SW480 (cell line): ENCODE data around the gene RHEB.

ENCODE experiments used
- DNase-seq: peaks from one replicate; pipeline ENCODE4 v3.0.0-alpha.2; 2016; ENCODE audit warnings: low spot score

The RHEB gene

DNA sequence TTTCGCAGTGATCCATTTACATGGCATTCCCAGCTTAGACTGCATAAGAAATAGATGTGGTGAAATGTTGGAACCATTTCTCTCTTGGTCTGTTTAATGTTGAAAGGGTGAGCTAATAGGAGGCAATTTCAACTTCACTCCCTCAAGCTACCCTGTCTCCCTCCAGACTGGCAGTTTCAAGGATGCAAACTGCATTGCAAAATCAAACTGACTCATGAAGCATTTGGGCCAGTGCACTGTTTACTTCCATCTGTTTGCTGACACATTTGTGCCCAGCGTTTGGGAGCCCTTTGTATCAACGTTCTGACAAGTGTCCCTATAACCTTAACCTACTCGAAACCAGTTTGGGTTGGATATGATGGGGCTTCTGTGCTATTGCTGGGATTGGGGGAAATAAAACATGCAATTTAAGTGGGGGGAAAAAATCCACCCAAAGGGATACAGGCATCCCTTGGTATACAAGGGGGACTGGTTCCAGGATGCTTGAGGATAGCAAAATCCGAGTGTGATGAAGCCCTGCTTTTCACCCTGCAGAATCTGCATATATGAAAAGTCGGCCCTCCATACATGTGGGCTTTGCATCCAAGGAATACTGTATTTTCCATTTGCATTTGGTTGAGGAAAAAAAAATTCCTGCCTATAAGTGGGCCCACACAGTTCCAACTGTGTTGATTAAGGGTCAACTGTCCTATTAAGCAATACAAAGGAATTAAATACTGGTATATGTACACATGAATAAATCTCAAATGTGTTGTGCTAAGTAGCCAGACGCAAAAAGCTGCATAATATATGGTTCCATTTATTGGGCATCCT lies 15.6 kb downstream of the RHEB start:
- DNase-seq, result no peak

DNA sequence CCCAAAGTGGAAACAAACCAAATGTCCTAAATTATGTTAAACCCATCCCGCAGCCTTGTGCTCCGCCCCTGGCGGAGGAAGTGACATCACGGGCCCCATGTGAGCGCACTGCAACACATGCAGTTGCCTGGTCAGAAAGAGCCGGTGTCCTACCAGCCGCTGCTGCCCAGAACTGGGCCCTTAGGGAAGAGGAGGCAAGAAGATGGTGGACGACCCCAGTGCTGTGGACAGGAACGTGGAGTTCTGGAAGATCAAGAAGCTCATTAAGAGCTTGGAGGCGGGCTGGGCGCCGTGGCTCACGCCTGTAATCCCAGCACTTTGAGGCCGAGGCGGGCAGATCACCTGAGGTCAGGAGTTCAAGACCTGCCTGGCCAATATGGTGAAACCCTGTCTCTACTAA lies 18.0 kb downstream of the RHEB start:
- DNase-seq, result no peak

DNA sequence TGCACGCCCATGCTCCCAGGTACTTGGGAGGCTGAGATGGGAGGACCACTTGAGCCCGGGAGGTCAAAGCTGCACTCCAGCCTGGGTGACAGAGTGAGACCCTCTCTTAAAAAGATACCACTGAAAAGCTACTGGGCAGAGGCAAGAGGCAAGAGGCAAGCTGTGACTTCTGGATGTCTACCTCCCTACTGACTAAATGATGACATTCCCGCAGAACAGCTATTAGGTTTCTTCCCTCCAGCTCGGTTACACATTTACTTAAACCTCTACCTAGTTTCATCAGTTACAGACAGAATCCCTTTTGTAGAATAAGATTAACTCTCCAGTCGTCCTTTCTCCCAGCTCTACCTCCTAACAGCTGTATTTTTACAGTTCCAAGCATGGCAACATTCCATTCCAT lies 21.2 kb downstream of the RHEB start:
- DNase-seq, result no peak

DNA sequence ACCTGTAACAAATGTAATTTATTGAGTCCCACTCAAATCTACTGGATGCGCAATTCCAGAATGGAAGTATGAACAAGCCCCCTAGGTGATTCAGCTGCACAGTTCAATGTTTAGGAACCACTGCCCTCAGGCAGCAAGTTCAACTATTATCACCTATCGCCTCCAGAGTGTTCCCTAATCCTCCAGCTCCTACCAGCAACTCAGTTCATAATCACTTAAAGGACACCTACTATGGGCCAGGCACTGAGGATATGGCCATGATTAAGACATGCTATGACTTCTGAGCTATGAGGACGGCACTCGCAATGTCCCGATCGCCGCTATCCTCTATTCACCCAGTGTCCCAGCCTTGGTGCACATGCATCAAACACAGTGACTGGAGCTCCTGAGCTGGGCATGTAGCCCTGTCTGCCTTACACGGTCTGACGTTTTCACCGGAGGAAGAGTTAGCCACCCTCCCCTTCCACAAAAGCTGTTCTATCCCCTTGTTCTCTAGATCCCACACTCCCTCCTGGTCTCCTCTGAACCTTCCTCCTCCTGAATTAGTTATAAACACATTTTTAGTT lies 22.3 kb downstream of the RHEB start:
- no peak for DNase-seq

DNA sequence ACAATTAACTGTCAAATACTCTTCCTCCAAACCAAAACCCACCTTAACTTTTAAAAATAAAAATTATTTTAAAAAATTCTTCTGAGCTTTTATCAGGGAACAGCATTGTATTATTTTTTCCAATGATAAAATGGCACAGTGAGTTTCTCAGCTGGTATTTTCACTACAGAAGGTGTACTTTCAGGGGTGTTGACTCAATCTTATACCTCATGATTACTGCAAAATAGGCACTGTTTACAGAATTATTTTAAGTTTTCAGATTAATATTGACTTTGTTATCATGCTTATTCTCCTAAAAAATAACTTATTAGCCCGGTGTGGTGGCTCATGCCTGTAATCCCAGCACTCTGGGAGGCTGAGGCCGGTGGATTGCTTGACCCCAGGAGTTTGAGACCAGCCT lies 24.3 kb downstream of the RHEB start:
- no peak for DNase-seq

DNA sequence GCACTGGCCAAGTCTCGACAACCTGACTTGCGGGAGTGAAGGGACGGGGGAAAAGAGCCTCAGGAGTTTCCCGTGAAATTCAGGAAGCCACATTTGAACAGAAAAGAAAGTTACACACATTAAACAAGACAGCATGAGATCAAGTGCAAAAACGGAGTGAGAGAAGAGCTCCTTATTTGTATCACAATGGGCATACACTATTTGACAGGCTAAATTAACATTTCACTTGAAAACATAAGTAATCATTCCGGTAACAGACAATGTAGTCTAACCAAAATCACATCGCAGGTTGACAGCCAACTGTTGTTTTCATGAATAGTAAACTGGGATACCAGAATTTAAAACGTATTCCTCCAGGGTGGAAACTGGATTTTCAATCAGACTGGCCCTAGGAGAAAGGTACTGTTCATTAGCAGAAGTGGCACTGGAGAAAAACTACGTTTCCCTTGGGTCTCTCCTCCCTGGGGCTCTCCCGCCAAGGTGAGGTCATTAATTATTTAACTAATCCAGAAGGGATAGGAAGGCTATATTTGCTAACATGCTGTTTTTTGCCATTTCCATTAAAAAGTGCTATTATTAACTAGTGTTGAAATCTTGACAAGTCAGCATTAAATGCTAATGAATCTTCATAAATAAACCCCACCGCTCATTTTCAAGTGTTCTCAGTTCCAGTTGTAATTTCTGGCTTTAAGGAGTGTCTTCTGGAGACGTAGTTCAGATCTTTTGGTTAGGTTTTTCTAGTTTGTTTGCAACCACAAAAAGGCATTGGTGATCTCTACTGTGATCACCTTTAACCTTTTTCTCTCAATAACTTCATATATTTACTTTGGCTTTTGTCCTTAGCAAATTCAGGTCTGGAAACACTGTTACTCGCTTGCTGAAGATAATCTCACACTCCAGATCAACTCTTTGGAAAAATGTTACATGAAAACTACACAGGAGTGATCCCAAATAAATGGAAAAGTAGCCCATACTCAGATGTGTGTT lies 25.1 kb downstream of the RHEB start:
- no peak for DNase-seq

DNA sequence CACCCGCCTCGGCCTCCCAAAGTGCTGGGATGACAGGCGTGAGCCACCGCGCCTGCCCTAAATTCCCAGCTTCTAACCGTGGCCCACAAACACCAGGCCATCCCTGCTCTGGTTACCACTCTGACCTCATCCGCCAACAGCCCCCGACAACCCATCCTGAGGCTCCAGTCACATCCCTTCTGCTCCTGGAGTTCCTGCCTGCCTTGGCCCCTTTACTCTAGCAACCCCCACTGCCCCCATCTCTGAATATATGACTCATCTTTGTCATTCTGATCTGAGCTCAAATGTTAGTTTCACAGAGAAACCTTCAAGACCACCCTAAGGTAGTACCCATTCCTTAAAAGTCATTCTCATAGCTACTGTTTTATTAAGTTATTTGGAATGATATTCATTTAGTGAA lies 26.6 kb downstream of the RHEB start:
- no peak for DNase-seq

DNA sequence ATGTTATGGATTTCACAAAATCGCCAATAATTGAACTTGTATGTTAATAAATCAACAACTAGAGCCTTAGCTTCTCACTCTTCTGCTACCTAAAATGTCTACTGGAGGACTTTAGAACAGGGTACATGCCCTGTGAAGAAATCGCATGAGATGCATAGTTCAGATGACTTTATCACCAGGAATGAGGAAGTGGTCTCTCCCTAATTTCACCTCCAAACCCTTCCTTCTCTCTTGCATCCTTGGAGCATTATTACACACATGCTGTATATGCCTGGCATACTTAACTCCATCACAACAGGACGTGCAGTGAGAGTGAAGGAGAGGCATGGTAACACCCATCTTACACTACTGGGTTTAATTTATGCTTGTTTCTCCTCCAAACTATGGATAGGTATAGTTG lies 27.8 kb downstream of the RHEB start:
- DNase-seq, result peak; percentile 85

DNA sequence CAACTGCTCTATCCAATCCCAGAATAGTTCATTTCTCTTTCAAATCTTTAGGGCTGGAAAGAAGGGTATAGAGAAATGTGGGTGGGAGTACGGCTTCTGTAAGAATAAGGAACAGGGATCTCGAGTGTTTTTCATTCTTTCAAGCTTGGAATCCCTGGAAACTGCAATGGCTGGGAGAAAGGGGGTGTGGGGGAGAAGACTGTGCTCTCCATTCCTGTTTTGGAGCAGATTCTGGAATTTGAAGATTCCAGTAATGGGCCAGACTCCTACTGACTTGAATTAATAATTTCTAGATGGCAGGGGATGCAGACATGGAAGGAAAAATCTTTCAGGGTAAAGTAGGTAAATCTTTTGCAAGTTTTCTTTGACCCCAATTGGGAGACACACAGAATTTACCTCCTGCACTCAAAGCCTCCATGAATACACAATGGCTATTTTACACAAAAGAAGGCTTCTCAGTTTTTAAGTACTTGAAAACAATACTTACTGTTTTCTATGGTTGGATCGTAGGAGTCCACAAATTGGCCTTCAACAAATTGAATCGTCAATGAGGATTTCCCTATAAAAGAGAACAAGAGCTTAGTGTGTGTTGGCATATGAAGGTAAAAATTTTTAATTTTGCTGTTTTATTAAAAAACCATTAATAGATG lies 29.1 kb downstream of the RHEB start:
- no peak for DNase-seq

DNA sequence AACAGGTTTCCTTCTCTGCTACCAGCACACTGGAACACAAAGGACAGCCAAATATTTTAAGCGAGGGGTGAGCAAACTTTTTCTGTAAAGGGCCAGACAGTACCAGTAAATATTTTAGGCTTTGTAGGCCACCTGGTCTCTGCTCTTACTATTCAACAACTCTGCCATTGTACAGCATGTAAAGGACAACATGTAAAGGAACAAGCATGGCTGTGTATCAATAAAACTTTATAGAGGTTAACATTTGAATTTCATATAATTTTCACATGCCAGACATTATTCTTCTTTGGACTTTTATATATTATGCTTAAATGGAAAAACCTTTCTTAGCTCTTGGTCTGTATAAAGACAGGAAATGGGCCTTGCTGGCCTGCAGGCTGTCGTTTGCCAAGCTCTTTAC lies 30.2 kb downstream of the RHEB start:
- no peak for DNase-seq

DNA sequence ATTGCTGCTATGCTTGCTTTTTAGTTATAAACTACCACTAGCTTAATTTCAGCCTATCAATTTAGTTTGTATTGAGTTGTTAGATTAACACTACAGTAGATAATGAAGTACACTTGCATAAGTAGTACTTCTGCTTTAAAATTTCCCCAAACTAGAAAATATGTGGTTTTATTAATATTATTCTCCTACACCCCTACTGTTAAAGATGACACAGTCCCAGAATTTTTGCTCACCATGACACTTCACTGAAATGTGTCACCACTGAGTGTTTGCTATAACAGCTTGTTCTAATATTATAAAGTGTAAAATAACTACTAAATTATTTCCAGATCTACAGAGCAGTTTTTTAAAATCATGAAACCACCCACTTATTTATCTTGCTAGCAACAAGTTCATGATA lies 31.6 kb downstream of the RHEB start:
- no peak for DNase-seq

DNA sequence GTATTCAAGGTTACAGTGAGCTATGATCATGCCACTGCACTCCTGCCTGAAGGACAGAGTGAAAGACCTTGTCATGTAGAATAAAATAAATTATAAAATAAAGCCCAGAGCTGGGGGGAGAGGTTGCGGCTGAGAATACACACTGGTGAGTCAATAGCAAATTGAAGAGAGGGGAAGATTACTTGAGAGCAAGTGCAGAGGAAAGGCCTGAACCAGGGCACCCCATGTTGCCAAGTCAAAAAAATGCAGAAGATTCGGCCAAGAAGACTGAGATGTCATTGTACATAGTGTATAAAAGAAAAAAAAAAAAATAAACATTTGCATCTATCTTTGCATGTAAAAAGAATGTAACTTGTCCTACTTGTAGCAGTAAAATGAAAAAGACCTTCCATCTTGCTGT lies 32.5 kb downstream of the RHEB start:
- no peak for DNase-seq

DNA sequence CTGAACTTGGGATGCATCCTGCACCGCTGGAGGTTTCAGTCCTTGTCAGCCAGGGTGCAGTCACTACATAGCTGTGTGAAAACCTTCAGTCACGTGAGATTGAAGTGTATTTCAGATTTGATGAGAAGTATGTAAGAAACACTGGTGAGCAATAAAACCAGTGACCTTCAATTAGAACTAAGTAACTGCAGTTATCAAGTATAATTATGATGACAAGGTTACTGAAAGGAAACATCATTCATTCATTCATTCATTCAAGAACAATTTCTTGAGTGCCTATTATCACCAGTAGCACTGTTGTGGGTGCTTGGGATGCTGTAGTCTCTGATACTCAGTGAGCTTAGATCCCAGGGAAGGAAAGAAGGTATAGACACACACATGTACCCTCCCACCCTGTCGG lies 33.6 kb downstream of the RHEB start:
- no peak for DNase-seq

DNA sequence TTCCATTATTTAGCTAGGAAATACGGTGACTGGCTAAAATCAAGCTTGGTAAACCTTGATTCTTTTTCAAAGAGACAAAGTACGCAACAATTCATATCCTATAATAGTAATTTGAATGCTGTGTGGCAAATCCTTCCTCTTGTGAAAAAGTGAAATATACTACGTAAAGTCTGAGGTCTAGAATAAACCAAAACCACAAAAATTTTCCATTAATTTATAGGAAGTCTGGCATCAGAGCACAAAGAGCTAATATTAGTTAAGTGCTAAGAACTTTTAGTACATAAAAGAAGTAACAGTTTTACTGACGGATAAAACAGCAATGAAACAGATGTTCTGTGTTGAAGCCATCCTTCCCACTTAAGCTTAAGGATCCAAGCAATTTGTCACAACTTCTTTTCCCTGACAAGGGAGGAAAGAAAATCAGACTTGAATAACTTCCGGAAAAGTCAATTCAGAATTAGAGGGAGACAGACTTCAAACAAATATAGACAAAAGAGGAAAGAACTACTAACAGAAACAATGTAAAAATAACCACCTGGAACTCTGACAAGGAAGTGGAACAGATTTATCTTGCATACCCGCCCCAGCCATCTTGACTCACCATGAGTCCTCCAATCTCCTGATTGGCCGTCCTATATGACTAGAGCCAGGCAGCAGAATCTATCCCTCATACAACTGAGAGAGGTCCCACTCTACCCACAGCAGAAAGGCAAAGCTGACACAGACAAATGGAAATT lies 34.6 kb downstream of the RHEB start:
- DNase-seq, result no peak

DNA sequence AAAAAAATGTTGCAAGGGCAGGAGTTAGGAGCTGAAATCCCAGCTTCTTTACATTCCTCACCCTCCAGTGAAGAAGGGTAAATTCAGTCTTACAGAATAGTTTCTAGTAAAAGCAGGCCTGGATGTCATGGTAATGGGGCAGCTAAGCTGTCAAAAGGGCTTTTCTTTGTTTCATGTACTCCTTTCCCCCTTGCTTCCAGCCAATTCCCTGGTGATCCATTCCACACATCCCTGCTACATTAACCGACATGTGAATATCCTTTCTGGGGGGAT lies 36.0 kb downstream of the RHEB start:
- no peak for DNase-seq

DNA sequence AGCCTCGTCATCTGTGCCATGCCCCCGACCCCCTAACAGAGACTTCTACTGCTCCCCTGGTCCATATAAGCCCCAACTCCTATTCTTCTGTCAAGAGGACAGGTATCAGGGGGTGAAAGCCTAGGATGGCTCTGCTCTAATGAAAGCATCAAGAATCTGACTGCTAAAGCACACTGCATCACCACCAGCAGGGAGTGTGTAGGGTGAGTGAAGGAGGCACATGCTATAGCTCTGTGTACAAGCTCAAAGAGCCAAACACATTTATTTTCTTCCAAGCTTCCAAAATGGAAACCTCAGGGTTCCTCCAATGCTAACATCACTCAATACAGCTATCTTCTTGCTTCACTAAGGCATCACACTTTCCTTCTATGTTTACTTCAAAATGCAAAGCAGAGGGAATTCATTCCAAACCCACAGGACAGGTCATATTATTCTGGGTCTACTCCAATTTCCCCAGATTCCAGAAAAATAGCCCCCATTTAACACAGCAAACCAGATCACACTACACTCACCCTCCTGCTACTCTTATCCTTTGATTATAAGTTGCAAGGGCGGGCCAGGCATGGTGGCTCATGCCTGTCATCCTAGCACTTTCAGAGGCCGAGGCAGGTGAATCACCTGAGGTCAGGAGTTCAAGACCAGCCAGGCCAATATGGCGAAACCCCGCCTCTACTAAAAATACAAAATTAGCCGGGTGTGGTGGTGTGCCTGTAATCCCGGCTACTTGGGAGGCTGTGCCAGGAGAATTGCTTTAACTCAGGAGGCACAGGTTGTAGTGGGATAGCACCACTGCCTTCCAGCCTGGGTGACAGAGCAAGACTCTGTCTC lies 36.6 kb downstream of the RHEB start:
- no peak for DNase-seq

DNA sequence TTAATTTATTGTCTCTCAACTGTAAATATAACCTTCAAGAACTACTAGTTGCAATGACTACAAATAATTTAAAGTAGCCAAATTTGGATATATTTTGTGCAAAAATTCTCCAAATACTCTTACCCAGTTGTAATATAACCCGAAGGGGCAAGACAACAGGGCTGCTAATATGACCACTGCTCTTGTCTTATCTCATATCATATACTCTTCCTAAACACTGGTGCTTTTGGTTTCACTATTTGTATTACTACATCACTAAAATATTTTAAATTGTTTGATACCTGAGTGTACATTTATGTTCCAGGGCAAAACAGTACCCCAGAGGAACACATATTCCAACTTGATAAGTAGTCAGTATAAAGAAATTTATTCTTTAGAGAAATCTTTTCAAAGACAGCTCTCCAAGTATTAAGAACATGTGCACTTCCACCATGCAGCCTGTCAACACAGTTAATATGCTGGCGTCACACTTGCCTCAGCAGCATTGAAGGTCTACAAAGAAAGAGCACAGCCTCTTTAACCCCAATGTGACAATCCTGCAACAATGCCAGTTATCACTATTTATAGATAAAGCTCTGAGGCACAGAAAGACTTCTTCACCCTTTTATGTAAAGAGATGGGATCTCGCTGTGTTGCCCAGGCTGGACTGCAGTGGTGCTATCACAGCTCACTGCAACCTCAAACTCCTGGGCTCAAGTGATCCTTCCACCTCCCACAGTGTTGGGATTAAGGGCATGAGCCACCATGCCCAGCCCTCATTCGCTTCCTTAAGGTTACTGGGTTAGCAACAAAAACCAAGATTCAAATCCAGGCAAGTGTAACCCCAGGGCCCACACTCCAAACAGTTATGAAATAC lies 37.8 kb downstream of the RHEB start:
- no peak for DNase-seq

DNA sequence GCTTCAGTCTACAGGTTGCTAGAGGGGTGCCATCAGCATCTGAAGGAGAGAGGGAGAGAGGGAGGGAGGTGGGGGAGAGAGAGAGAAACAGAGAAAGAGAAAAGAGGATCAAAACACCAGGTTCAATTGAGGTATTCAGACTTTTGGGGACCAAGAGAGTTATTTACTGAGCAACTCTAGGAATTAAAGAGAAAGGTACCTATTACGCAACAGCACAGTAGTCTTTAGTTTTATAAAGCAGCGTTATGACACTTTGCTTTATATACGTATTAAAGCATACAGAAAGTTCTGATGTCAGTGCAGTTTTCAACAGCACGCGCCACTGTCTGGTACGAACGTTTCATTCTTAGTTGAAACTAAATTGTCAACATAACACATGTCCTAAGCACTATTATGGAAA lies 41.8 kb downstream of the RHEB start:
- DNase-seq, result no peak

DNA sequence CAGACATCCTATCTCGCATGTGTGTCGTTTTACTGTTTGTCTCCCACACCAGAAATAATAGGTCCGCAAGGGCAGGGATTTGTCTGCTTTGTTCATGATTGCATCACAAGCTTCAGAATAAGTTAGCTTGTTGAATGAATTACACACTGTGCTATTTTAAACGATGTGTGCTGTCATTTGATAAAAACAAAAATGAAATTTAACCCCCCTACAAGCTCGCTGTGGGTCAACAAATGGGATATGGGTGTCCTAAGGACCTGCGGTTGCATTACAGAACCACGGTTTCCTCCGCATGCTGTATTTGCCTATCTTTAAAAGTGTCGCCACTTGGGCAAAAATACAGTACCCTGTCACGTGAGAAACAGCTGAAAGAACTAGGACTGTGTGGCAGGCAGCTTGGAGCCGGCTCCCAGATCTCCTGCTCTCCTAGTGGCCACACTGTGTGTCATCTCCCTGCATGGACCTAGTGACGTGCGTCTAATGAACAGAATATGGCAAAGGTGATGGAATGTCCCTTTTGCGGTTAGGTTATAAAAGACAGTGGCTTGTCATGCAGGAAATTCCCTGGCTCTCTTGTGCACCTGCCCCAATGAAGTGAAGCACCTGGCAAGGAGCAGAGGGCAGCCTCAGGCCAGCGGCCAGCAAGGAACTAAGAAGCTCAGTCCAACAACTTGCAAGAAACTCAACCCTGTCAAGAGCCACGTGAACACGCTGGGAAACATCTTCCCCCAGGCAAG lies 46.9 kb downstream of the RHEB start:
- DNase-seq, result peak; percentile 65
